GM04503 (cell line): Measurements from ENCODE around the gene POU2F1.
"Not testable (repeated sequence)": the region's sequence is repeated elsewhere in the genome, so short reads cannot be mapped to it uniquely, and the experiment has no call there.

Experiments
- DNase-seq: peaks from one replicate; pipeline ENCODE4 v3.0.0-alpha.2; 2012; ENCODE audit warnings: low read depth

Gene POU2F1

GRCh38 chr1:167231873-167232450 lies 11.3 kb downstream of the POU2F1 start:
- DNase-seq: no peak

DNA sequence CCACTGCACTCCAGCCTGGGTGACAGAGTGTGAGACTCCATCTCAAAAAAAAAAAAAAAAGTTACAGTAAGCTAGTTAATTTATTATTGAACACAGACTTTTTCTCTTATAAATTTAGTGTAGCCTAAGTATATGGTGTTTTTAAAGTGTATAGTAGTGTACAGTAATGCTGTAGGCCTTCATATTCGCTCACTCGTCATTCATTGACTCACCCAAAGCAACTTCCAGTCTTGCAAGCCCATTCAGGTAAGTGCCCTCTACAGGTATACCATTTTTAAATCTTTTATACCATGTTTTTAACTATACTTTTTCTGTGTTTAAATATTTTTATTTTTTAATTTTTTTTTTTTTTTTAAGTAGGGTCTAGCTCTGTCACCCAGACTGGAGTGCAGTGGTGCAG lies 12.1 kb downstream of the POU2F1 start:
- DNase-seq: no peak

- DNase-seq: no peak
These were observed 12.7 kb downstream of the POU2F1 start for GRCh38 chr1:167233373-167233772.

- DNase-seq: no peak
These were observed 16.3 kb downstream of the POU2F1 start for GRCh38 chr1:167237000-167237399.

GRCh38 chr1:167238713-167239112 lies 18.0 kb downstream of the POU2F1 start:
- no peak for DNase-seq

DNA sequence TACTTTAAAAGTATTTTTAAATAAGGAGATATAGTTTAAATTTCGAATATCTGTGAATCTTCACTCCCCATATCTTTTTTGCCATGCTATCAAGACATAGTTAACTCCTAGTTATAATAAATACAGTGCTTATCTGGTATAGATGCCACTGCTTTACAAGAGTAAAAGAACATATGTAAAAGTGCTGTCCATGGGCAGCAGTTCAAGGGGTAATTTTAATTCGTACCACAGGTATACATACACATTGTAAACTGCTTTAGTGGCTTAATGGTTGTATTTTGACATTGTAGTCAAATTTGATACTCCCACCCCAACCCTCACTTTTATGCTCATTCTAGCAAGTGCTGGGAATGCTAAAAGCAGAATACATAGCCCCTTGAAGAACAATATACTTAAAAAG lies 18.6 kb downstream of the POU2F1 start:
- no peak for DNase-seq

DNA sequence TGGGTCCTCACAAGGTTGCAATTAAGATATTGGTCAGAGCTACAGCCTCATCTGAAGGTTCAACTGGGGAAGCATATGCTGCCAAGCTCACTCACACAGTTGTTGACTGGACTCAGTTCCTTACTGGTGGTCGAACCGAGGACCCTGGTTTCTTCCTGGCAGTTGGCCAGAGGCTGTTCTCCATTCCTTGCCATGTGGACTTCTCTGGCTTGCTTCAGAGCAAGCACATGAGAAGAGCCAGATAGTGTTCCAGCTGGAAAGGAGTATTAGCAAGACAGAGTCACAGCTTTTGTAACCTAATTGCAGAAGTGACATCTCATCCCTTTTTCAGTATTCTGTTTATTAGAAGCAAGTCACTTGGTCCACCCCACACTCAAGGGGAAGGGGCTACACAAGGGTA lies 23.6 kb downstream of the POU2F1 start:
- no peak for DNase-seq

DNA sequence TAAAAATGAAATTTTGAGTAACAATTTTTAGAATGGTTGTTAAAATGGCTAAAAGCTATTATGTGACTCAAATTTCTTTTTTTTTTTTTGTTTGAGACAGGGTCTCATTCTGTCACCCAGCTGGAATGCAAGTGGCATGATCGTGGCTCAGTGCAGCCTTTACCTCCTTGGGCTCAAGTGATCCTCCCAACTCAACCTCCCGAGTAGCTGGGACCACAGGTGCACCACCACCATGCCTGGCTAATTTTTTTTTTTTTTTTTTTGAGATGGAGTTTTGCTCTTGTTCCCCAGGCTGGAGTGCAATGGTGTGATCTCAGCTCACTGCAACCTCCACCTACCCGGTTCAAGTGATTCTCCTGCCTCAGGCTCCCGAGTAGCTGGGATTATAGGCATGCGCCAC lies 24.5 kb downstream of the POU2F1 start:
- DNase-seq: not testable (repeated sequence)

GRCh38 chr1:167246971-167247370 lies 26.3 kb downstream of the POU2F1 start:
- no peak for DNase-seq

GRCh38 chr1:167247754-167248153 lies 27.1 kb downstream of the POU2F1 start:
- no peak for DNase-seq

GRCh38 chr1:167248707-167249642 lies 28.3 kb downstream of the POU2F1 start:
- DNase-seq: no peak

DNA sequence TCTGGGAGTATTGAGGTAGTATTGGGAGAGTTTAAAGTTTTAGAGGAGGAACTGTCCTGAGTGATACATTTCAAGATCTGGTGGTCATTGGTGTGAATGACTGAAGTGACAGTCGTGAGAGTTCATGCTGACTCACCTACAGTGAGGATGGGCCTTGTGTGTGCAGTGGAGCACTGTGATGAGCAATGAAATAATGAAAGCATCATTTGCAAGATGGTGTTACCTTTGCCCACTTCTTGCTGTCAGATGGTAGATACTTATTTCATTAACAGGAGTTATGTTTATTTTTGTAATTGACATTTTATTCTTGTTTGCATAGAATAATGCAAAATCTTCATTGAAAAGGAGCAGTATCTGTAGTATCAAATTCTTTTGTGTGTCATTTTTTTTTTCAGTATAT lies 29.0 kb downstream of the POU2F1 start:
- no peak for DNase-seq

- no peak for DNase-seq
These were observed 29.8 kb downstream of the POU2F1 start for GRCh38 chr1:167250482-167250881.

- DNase-seq: no peak
These were observed 30.8 kb downstream of the POU2F1 start for GRCh38 chr1:167251472-167251871.

GRCh38 chr1:167252986-167253385 lies 32.3 kb downstream of the POU2F1 start:
- no peak for DNase-seq

DNA sequence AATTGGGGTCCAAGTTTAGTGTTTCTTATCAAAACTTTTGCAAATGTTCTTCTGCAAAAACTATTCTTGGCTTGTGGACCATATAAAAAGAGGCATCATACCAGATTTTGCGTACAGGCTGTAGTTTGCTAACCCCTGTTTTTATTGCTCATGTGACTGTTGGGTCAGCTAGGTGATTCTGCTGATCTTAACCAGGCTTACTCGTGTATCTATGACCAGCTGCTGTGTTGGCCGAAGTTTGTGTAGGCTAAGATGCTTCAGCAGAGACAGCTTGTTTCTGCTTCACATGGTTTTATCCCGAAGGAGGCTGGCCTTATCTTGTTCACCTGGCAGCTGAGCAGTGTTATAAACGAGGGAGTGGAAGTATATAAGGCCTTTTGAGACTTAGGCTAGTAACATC lies 38.2 kb downstream of the POU2F1 start:
- no peak for DNase-seq

DNA sequence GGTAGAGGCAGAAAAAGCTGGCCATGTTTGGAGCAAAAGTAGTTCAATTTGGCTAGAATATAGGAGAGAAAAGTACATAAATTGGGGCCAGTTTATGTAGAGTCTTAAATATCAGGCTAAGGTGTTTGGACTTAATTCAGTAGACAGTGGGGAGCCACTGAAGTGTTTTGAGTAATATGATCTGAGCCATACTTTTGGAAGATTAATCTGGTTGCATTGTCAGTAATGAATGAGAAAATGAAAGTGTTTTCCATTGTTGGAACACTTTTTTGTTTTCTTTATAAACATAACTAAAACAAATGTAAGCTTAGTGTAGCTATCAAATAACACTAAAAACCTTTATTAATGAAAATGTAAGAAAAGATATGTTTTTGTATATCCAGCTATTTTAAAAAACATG lies 42.1 kb downstream of the POU2F1 start:
- DNase-seq: no peak

- DNase-seq: no peak
These were observed 42.7 kb downstream of the POU2F1 start for GRCh38 chr1:167263344-167263743.

- no peak for DNase-seq
These were observed 43.3 kb downstream of the POU2F1 start for GRCh38 chr1:167263819-167264464.

DNA sequence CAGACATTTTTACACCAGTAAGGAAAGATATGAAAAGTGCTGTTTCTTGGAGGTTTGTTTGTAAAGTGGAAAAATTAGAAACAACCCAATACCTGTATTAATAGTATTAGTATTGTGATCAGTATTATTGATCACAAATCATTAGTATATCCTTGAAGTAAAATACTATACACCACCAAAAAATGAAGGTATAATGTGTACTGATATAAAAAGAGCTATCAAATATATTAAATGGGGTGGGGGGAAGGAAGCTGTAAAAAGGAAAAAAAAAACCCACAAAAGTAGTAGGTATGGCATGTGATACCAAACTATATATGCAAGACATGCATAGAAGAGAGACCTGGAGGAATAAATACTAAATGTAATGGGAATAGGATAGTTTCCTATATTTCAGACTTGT lies 46.3 kb downstream of the POU2F1 start:
- DNase-seq: no peak

- no peak for DNase-seq
These were observed 47.7 kb downstream of the POU2F1 start for GRCh38 chr1:167268347-167268787.

GRCh38 chr1:167270349-167271092 lies 49.8 kb downstream of the POU2F1 start:
- DNase-seq: no peak
